ENCODE data around the gene CNNM4. TPM values are rescaled to one million over a fixed set of nuclear protein-coding genes. Genes with fewer than 3 reads are reported as not detected.

Gene CNNM4
- total RNA-seq, 2 donors from 2014 or later: 6.5 TPM

DNA sequence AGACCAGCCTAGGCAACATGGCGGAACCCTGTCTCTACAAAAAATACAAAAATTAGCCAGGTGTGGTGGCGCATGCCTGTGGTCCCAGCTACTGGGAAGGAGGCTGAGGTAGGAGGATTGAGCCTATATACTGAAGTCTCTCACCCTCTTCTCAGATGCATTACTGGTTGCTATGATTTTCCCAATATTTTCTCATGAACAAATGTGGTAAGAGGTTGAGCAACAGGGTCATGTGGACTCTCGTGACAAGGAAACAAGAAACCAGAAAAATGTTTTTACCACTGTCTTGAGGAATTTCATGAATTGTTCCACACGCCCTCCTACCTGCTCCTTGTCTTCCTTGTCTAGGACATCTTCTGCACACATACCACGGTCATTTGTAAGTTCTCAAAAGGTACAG lies 33.3 kb upstream of the CNNM4 start:
- no peaks in the 10 kb centered on the region for H3K9me3 ChIP-seq
- peaks cover 34% of the 10 kb centered on the region for H3K36me3 ChIP-seq
- H3K27ac ChIP-seq: no peak overlapping the region
- DNase-seq (ENCODE audit: low spot score) (no peak), ATAC-seq (ENCODE audit: insufficient number of reproducible peaks, low FRiP score, low read depth) (no peak)
- TF ChIP-seq, protein P1, sequence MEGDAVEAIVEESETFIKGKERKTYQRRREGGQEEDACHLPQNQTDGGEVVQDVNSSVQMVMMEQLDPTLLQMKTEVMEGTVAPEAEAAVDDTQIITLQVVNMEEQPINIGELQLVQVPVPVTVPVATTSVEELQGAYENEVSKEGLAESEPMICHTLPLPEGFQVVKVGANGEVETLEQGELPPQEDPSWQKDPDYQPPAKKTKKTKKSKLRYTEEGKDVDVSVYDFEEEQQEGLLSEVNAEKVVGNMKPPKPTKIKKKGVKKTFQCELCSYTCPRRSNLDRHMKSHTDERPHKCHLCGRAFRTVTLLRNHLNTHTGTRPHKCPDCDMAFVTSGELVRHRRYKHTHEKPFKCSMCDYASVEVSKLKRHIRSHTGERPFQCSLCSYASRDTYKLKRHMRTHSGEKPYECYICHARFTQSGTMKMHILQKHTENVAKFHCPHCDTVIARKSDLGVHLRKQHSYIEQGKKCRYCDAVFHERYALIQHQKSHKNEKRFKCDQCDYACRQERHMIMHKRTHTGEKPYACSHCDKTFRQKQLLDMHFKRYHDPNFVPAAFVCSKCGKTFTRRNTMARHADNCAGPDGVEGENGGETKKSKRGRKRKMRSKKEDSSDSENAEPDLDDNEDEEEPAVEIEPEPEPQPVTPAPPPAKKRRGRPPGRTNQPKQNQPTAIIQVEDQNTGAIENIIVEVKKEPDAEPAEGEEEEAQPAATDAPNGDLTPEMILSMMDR (IDR thresholded peaks at IDR 0.05): no peak
- H3K4me3 ChIP-seq: no peak overlapping the region
- no peaks in the 10 kb centered on the region for H3K4me1 ChIP-seq (ENCODE audit: control insufficient read depth in 1 of 2, low read depth in 2 of 2)
- H3K27me3 ChIP-seq (replicated peaks; ENCODE audit: insufficient read depth): no peaks in the 10 kb centered on the region

DNA sequence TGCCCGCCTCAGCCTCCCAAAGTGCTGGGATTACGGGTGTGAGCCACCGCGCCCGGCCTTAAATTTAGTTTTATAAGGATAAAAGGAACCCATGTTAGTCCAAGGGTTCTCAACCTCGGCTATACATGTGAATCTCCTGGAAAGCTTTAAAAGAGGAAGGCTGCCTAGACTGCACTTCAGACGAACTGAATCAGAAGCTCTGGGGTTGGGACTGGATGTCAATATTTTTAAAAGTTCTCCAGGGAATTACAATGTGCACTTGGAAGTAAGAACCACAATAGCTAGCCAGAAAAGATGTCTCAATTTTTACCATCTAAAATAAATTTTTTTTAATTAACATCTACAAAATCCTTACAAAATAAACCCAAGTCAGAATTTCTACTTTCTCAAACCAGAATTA lies 31.0 kb upstream of the CNNM4 start:
- Histone ChIP-seq H3K4me1 (ENCODE audit: control insufficient read depth in 1 of 2, low read depth in 2 of 2) (peaks cover 0 to 5% of the 10 kb centered on the region in 2 donors), H3K27ac (no peak overlapping the region), H3K9me3 (no peaks in the 10 kb centered on the region), H3K4me3 (no peak overlapping the region), H3K36me3 (peaks cover 50% of the 10 kb centered on the region), H3K27me3 (replicated peaks; ENCODE audit: insufficient read depth) (no peaks in the 10 kb centered on the region)
- ATAC-seq (ENCODE audit: insufficient number of reproducible peaks, low FRiP score, low read depth) (no peak), DNase-seq (ENCODE audit: low spot score) (no peak)
- TF ChIP-seq, protein P1 (IDR thresholded peaks at IDR 0.05): no peak

DNA sequence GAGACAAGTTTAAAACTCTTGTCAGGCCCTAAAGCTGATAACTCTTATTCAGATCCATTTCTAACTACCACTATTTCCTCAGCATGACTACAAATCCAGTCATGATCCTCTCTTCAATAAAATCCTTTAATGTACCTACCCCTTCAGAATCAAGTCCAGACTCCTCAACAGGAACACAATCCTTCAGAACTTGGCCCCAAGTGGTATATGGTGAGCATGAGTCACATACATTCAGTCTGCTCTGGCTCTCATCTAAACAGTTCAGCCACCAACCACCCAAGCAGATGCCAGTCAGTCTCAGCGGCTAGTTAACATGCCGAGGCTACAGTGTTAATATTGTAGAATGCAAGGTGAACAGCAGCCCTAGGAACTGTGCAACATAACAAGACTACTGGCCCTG lies 30.5 kb upstream of the CNNM4 start:
- H3K4me3 ChIP-seq: no peak overlapping the region
- H3K36me3 ChIP-seq: peaks cover 50% of the 10 kb centered on the region
- H3K4me1 ChIP-seq (ENCODE audit: control insufficient read depth in 1 of 2, low read depth in 2 of 2): peaks cover 0 to 9% of the 10 kb centered on the region in 2 donors
- H3K9me3 ChIP-seq: no peaks in the 10 kb centered on the region
- no peak overlapping the region for H3K27ac ChIP-seq
- TF ChIP-seq, protein P1 (IDR thresholded peaks at IDR 0.05): no peak
- ATAC-seq (ENCODE audit: insufficient number of reproducible peaks, low FRiP score, low read depth) (no peak), DNase-seq (ENCODE audit: low spot score) (no peak)
- H3K27me3 ChIP-seq (replicated peaks; ENCODE audit: insufficient read depth): no peaks in the 10 kb centered on the region

DNA sequence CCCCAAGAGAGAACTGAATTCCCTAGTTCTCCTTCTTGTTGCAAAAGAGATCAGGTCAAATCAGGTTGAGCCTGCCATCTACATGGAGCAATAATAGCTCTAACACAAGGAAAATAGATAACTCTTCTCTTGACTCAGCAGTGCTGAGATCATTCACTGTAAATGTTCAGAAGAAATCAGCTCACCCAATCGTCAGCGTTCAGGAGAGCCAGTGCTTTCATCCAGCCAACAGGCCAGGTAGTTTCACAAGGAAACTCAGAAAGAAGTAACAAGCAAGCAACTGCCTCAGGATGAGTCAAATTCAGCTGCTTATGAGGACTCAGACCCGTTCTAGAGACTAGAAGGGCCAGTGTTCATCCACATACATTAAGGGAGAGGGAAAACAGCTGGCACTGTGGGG lies 26.8 kb upstream of the CNNM4 start:
- no peak overlapping the region for H3K27ac ChIP-seq
- DNase-seq (ENCODE audit: low spot score) (no peak), ATAC-seq (ENCODE audit: insufficient number of reproducible peaks, low FRiP score, low read depth) (no peak)
- H3K27me3 ChIP-seq (replicated peaks; ENCODE audit: insufficient read depth): no peaks in the 10 kb centered on the region
- peaks cover 31% of the 10 kb centered on the region for H3K36me3 ChIP-seq
- TF ChIP-seq, protein P1 (IDR thresholded peaks at IDR 0.05): no peak
- no peaks in the 10 kb centered on the region for H3K9me3 ChIP-seq
- peaks cover 2 to 46% of the 10 kb centered on the region in 2 donors for H3K4me1 ChIP-seq (ENCODE audit: control insufficient read depth in 1 of 2, low read depth in 2 of 2)
- no peak overlapping the region for H3K4me3 ChIP-seq

DNA sequence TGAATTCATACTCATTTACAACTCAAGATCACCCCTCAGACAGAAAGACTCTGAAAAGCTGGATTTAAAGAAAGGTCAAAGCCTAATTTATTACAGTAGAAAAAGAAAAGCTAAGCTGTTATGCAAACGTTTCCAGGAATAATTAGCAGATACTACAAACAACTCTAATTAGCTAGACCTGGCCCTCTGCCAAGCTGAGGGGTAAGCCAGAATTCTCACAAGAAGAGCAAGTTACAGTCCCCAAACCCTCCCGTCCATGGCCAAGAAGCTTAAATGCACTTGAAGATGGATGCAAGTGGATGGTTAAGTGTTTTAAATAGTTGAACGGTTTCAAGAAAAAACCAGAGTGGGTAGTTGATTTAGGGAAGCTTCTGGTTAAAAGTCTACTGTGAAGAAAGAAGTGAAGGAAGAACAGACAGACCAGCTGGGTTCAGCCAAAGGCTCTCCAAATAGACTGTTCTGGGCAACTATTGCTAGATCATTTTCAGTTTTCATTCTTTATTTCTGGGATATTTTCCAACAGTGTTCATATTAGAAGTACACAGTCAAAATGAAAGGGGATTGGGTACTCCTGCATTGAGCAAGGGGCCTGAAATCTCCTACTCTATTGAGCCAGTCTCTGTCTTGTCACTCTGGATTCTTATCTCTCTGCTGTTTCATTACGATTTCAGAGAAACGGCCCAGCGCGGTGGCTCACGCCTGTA lies 25.7 kb upstream of the CNNM4 start:
- peaks cover 31% of the 10 kb centered on the region for H3K36me3 ChIP-seq
- TF ChIP-seq, protein P1 (IDR thresholded peaks at IDR 0.05): no peak
- DNase-seq (ENCODE audit: low spot score): no peak
- no peak overlapping the region for H3K4me3 ChIP-seq
- H3K4me1 ChIP-seq (ENCODE audit: control insufficient read depth in 1 of 2, low read depth in 2 of 2): peaks cover 5 to 50% of the 10 kb centered on the region in 2 donors
- H3K27ac ChIP-seq: peak overlapping the region in 1 of 2 donors; percentile 21
- no peaks in the 10 kb centered on the region for H3K9me3 ChIP-seq
- ATAC-seq (ENCODE audit: insufficient number of reproducible peaks, low FRiP score, low read depth): no peak
- no peaks in the 10 kb centered on the region for H3K27me3 ChIP-seq (replicated peaks; ENCODE audit: insufficient read depth)
